Nucleus accumbens (tissue), 56 donors: ENCODE data around the gene AWAT1.
"Not testable (repeated sequence)": the region's sequence is repeated elsewhere in the genome, so short reads cannot be mapped to it uniquely, and the experiment has no call there.

Experiments
- DNase-seq, 56 donors: peaks; one replicate each; lab custom pipeline; 2025; lab: John Stamatoyannopoulos, UW

AWAT1 gene

GRCh38 chrX:70257423-70258288, 23.2 kb downstream of the AWAT1 start:
- no peak for DNase-seq

GRCh38 chrX:70260104-70260503, 25.6 kb downstream of the AWAT1 start, which contains the start of gene P2RY4:
Gene P2RY4, minus strand, starts transcription at chrX:70260204. Its CDS starts 580 bp downstream, at chrX:70259624.
- DNase-seq: no peak

GRCh38 chrX:70262952-70263567, 28.6 kb downstream of the AWAT1 start:
- peak in 12 of 56 donors; percentile 0 to 21 (median 0) for DNase-seq

GRCh38 chrX:70264784-70265183, 30.3 kb downstream of the AWAT1 start:
- no peak for DNase-seq

GRCh38 chrX:70268034-70268433, 33.6 kb downstream of the AWAT1 start, which contains the start of gene ARR3:
Gene ARR3, plus strand, starts transcription at chrX:70268334. Its CDS starts 1,052 bp downstream, at chrX:70269386.
- no peak for DNase-seq

GRCh38 chrX:70274029-70274428, 39.6 kb downstream of the AWAT1 start:
- not testable (repeated sequence) for DNase-seq

- no peak for DNase-seq
Observed at GRCh38 chrX:70279081-70279480, 44.6 kb downstream of the AWAT1 start.

GRCh38 chrX:70280573-70280972, 46.1 kb downstream of the AWAT1 start:
- DNase-seq: no peak

- no peak for DNase-seq
Observed at GRCh38 chrX:70281951-70282350, 47.5 kb downstream of the AWAT1 start, which contains the start of gene RAB41. Gene RAB41, plus strand, starts transcription at chrX:70282172. Its CDS starts 46 bp downstream, at chrX:70282218.

- DNase-seq: no peak
Observed at GRCh38 chrX:70289168-70289792, 54.8 kb downstream of the AWAT1 start.
